Kasumi-1 (cell line): ENCODE measurements around the gene CCDC9B.

ENCODE experiments used
- DNase-seq, 2 experiments: peaks; one replicate each; lab custom pipeline; 2025; lab: John Stamatoyannopoulos, UW

CCDC9B gene

DNA sequence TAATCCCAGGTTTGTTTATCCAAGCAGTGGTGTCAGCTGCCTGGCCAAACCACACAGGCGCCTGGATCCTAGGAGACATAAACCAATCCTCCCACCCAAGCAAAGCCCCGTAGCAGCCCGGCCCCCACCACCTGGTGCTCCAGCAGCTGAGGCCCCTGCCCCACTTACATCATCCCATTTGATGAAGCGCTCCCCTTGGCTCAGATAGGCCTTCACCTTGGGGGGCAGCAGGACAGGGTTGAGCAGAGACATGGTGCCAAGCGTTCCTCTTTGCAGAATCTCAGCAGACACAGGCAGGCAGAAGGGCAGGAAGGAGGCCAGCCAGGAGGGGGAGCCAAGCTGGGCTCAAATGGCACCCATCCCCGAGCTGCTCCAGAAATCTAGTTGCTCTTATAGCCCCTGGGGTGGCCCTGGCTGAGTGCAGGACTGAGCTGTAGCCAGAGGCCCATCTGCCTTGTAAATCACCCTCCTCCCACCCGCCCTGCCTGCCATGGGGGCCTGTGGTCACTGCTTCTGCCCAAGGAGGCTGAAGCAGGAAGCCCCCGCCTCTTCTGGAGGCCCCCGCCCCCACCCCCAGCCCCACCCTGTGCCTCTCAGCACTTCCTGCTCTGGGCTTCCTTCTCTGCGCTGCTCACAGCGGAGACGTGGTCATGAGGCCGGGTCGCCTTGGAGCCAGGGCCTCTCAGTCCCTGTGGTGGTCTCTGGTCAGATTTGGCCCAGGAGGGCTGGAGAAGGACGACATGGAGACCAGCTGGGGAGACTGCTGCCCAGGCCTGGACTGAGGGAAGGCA lies 33.1 kb downstream of the CCDC9B start, which contains the start of gene PLCB2:
Gene PLCB2 (minus strand): TSS at position 515 of the 791 bp plus-strand sequence. CDS start 263 bp downstream, at position 252.
- peak; percentile 70 to 80 for DNase-seq

DNA sequence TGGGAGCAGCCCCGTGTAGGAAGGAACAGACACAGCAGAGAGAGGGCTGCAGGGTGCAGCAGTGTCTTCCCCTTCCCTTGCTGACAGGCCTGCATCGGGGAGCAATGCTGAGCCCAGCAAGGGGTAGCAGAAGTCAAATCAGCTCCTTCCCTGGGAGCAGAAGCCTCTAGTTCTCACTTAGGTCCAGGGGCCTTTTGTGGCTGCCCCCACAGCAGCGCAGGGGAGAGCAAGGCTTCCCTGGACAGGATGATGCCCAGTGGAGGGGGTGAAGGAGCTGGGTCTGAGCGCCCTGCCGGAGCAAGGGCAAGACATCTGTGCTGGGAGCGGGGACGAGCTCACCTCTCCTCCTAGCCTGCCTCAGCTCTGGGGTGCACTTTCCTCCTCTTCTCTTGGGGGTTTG lies 33.8 kb downstream of the CCDC9B start:
- peak in 1 of 2 experiments; percentile 17 for DNase-seq

DNA sequence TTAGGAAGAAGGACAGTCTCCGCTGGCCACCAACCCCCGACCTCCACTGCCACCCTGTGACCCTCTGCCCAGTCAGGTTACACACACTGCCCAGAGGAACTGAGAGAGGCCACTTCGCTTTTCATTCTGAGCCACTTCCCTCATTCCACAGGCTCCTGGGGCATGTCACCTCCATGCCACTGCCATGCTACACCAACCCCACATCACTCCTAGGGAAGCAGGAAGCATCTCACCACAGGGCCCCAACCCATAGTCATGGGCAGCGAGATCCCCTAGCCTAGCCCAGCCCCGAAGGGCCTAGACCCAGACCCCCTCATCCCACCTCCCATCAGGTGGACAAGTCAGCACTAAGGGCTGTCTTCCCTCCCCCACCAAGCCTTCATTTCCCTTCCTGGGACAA lies 34.4 kb downstream of the CCDC9B start:
- DNase-seq, result no peak

DNA sequence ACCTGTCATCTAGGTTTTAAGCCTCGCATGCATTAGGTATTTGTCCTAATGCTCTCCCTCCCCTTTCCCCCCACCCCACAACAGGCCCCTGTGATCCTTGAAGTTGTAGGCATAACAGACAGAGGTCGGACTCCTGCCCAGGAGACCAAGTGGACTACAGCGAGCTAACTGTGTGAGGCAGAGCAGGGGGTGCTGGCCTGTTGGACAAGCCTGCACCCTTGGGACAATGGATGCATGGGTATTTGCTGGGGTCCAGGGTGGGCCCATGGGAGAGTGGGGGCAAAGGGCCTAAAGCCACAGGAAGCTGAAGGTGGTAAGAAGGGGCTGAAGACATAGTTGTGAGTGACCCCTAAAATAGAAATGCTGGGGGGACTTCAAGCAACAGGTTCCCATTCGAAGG lies 35.5 kb downstream of the CCDC9B start:
- no peak for DNase-seq

DNA sequence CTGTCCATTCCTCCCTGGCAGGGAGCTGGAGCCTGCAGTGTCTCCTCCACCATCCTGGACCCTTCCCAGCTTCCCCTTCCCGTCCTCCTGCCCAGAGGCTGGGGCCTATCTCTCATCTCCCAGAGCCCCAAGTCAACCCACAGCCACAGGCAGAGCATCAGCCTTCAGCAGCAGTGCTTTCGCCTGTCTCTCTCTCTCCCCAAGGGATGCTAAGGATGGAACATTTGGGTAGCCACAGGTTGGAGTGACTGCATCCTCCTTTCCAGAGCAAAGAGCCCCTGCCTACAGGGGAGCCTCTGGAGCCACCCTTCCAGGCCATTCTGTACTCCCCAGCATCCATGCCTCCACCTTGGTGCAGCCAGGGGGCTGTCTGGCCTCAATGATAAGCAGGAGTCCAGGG lies 37.2 kb downstream of the CCDC9B start:
- no peak for DNase-seq

DNA sequence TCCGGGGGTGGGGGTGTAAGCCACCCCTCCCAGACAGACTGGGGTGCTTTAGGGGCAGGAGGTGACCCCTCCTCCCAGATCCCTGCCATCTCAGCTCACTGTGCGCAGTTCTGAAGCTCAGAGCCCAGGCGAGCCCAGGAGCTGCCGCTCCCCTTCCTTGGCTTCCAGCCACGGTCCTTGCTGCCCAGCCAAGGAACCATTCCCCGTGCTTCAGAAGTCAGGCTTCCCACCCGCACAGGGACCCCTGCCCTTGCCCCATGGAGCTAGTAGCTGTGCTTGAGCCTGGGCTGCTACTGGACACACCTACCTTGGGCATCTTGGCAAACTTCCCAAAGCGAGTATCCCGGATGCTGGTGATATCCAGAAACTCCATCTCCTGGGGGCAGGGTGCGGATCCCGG lies 37.8 kb downstream of the CCDC9B start:
- no peak for DNase-seq

DNA sequence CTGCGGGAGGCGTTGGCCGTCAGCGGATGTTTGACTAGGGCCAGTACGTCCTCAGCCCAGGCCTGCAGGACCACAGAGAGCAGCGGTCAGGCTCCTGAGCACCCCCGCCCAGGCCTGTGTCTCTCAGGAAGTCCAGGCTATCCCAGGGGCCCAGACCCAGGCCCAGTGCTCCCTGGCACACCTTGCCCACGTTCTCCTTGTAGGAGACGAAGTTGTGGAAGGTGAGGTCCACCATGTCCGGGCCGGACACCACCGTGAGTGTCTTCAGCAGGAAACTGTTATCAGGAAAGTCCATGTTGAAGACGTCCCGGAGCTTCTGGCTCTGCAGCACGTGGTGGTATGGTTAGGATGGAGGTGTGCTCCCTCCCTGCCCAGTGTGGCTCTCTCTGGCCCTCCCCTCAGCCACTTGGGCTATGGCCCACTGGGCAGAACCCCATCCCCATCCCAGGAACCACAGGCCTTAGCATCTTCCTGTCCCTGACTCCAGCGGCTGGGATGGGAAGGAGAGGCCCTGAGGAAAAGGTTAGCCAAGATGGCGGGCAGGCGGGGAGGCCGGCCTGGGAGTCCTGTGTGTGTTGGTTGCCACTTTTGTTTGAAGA lies 38.4 kb downstream of the CCDC9B start:
- no peak for DNase-seq

DNA sequence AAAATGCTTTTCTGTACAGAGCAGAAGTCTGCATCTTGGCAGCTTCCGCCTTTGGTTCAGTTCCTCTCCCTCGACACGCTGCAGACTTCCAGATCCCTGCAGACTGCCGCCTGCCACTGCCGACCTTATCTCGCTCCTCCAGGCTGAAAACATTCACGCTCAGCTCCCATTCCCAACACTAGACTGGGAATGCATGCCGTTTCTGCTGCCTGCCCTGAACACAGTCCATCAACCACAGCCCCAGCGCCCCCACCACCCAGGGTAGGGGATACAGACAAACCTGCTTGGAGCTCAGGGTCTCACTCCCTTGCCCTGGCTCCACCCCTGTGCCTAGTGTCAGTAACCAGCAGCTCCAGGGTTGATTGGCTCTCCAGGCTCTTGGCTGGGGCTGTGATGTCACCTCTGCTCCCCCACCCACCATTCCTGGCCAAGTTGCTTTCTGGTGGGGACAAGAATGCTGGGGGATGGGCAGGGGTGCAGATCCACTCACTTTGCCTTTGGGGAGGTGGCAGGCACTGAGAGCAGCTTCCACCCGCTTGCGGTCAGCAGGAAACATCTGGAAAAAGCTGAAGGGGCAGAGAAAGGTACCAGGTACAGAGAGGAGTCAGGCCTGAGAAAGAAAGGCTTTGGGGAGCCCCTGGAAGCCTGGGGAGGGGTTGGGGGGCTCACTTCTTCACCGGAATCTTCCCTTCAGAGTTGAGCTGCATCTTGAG lies 39.1 kb downstream of the CCDC9B start:
- peak in 1 of 2 experiments; percentile 19 for DNase-seq

DNA sequence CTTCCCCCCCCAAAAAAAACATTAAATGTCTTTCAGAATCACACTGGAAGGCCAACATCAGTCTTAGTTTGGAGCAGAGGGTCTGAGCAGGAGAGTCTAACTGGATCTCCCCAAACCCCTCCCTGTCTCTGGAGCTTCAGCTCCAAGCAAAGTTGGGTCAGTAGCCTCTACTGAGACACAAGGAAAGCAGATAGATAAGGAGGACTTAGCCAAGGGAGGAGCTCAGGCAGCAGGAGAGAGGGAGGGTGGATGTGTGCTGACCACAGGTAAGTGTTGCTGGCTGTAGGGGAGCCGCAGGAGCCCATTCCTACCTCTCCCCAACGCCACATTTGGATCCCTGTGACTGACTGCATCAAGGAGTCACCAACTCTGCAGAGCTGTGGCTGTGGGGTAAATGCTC lies 40.0 kb downstream of the CCDC9B start:
- no peak for DNase-seq

DNA sequence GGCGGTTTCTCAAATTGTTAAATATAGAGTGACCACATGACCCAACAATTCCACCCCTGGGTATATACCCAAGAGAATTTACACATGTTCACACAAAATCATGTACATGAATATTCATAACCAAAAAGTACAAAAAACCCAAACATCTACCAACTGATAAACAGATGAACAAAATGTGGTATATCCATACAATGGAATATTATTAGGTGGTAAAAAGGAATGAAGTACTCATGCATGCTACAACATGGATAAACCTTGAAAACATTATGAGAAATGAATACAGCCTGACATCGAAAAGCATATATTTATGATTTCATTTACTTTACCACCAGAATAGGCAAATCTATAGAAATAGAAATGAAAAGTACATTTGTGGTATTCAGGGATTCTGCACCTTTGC lies 40.4 kb downstream of the CCDC9B start:
- DNase-seq, result no peak

DNA sequence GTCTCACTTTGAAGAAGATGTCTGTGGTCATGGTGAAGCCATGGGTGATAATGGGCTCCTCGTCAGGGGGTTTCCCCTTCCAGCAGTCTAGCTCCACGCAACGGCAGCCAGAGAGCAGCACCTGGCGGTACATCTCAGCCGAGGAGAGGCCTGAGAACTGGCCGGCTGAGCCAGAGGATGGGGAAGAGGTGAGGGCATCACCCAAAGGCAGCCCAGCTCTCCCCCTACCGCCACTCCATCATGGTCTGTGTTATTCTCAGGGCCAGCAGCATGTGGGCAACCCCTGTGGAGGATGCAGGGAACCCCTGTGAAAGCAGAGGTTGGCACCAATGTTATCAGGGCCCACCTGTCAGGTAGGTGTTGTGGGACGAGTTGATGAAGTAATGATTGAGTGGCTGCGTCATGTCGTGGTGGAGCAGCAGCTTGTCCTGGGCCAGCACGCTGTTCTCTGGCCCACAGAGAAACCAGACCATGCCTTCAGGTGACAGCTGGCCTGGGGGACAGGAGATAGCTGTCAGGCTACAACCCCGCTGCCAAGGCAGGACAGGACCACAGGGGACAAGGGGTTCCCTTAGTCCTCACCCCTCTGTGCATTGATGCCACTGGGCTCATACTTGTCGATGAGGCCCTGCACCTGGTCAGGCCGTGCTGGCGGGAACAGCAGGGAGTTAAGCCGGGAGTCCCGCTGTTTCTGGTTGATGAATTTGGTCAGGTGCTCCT lies 42.4 kb downstream of the CCDC9B start:
- DNase-seq, result no peak

DNA sequence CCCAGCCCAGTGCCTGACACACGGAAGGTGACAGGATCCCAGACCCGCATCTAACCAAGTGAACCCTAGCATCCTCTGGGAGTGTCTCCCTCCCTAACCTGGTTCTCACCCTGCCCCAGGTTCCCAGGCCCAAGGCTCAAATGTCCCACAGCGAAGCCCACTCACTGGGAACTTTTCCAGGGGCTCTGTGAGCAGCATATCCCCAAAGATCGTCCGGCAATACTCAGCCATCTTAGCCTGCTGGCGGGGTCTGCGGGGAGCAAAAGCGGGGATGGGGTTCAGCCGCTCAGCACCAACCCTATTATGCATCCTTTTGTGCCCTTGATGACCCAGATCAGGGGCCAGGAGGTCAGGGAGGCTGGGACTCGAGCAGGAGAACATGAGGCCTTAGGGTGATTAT lies 43.4 kb downstream of the CCDC9B start:
- DNase-seq, result no peak

DNA sequence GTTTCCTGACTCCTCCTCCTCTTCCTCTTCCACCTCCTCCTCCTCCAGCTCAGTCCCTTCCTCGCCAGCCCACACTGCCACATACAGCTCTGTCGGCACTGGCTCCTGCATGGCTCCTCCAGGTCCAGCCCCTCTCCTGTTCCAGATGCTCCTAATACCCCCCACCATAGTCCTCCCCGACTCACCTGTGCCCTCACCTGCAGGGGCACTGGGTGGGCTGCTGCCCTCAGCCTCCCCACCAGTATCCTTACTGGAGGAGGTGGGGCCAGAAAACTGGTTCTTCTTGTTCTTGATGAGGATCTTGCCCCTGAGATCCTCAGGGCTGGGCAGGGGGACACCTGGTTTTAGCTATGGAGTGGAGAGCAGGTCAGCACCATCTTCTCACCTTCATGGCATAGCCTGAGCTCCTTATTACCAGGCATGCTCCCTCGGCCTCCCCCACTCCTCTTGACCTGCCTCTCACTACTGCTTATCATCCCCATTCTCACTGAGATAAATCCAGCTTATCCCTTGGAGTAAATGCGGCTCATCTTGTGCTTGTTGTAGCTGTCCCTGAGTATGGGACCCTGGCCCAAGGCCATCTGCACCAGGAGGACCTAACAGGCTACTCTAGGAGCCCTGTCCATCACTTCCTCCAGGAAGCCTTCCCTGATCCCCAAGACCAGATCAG lies 44.0 kb downstream of the CCDC9B start:
- no peak for DNase-seq

DNA sequence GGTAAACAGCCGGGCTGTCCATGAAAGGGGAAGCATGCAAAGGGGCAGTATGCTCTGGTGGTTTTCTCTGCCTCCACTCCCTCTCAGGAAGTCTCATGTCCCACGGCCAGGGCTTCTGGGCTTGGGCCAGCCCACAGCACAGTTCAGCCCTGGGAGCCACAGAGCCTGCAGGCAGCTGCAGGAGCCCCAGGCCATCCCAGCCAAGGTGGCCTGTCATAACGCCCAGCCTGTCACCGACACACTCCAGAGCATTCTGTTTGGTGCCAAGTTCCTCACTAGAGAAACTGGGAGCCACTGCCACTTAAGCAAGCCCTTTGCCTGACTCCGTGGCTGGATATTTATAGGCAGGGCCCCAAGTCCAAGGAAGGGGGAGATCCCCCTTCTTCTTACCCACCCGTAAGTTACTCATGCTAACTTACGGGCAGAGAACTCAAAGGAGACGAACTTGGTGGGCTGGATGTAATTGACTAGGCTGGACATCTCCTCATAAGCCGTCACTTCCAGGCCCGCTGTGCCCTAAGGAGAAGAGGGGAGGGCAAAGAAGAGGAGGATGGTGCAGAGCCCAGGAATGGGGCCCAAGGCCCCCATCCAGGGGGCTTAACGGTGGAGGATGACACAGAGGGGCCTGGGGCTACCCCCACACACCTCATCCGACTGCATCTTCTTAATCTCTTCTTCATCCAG lies 44.7 kb downstream of the CCDC9B start:
- DNase-seq, result no peak

DNA sequence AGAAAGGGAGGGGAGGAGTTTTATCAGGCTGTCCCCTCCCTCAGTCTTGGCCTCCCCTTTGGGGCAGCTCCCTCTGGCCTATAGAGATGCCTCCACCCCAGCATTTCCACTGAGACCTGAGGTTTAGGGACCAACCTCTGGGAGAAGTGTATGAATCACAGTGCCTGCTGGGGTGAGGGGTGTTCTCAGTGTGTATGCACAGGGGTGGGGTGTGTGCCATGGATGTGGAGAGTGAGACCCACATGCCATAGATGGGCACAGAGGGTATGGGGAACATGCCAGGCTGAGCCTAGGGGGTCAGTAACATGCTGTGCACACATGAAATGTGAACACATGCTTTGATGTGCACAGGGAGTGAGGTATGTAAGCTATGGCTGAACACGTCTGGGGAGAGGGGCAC lies 45.4 kb downstream of the CCDC9B start:
- DNase-seq, result no peak

DNA sequence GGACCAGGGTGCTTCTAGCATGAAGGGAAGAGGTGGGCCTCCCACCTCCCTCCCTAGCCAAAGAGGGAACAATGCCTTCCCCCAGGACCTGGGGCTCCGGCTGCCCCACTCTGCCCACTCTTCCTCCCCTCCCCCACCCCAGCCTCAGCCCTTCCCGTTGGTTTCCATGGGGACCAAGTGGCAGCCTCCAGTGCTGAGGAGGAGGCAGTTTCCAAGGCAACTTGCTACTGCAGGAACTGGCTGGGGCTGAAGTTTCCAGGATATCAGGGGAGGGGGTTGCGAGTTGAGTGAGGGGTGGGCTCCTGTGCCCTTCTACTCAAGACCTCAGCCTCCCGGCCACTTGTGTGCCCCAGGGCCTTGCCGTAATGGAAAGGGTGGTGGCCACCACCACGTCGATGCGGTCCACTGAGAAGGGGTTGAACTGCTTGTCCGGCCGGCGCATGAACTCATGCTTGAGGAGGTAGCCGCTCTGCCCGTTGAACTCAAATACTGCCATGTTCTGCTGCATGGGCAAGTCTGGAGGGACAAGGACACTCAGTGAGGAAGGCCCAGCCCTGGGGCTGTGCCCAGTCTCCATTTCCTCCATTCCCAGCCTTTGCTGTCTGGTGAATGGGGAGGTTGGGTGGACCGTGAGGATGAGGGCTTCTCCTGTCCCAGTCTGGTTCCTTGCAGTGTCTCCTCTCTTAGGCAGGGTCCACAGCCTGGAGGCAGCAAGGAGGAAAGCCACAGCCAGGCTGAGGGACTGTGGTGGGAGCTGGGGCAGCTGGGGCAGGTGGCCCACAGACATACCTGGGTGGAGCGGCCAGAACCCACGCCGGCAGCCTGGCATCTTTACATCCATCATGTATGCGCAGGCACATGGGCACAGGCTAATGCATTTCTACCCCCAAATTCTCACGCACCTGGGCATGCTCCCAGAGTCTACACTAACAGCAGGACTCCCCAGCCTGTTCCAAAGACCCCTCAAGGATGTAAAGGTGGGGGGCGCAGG lies 46.5 kb downstream of the CCDC9B start:
- no peak for DNase-seq

DNA sequence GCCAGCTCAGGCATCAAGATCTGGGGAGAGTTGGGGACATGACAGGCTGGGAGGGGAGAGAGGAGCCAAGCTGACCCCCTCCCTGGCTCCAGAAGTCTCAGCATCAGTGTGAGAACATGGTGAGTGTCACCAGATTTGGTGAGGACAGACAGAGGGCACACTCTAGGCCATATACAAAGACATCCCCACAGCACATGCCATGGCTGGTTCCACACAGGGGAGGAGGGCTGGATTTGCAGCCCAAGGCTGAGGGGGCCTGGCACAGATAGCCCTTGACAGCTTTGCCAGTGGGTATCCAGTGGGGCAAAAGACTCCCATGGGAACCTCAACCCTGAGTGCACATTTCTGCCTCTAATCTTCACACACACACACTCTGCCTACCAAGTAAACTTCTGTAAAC lies 47.7 kb downstream of the CCDC9B start:
- DNase-seq, result no peak

DNA sequence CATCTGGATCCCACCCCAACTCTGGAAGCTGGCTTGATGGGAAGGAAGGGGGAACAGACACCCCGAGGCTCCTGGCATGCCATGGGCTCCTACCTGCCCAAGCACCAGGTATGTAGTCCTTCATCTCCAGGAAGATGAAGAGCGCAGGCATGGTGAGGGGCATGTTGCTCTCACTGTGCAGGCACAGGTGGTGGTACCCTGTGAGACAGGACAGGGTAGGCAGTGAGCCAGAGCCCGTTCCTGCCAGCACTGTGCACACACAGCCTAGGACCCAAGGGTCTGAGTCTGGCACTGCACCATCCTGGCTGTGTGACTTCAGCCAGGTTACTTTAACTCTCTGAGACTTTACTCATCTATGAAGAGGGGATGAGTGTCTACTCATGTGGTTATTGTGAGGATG lies 48.5 kb downstream of the CCDC9B start:
- no peak for DNase-seq

DNA sequence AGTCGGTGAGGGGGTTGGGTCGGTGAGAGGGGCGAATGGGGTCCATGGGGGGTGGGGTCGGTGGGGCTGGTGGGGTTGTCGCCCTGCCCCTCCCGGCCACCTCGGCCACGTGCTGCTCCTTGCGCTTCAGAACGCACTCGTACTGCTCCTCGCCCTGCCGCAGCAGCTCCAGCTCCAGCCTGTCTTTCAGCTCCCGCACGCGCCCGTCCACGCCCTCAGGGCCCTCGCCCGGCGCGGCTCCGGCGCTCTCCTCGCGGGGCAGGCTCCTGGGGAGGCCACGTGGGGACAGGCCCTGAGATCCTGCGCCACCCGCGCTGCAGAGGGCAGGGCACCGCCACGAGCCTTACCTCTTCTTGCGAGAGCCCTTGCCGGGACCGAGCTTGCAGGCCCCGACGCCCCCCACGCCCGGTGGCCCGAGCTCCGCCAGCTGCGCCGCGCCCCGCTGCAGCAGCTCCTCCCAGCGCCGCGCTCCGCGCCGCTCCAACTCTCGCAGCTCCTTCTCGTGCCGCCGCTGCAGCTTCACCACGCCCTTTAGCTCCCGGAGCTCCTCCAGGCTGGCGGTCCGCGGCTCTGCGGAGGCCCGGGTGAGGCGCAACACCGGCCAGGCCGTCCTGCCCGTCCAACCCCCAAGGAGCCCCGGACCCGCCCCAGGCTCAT lies 49.7 kb downstream of the CCDC9B start:
- no peak for DNase-seq

DNA sequence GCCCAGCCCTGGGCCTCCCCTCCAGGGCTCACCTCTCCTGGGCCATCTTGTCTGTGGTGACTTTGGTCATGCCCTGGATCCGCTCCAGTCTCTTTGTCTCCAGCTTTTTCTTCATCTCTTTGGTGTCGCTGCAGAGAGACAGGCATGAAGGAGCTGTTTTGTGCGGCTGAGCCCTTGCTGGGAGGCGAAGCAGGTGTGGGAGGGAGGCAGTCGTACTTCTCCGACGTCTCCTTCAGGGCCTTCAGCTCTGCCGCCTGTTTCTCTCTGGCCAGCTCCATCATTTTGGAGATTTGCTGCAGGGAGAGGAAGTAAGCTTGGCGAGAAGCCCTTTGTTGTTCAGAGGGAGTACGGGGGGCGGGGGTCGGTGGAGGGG lies 50.2 kb downstream of the CCDC9B start:
- DNase-seq, result no peak
